Kidney glomerular epithelial cell (primary cell): Measurements from ENCODE around the gene ARL8B.
"Not testable (repeated sequence)": the region's sequence is repeated elsewhere in the genome, so short reads cannot be mapped to it uniquely, and the experiment has no call there.

Experiments used
- DNase-seq: peaks from one replicate; lab custom pipeline; 2025; lab: John Stamatoyannopoulos, UW

ARL8B gene

DNA sequence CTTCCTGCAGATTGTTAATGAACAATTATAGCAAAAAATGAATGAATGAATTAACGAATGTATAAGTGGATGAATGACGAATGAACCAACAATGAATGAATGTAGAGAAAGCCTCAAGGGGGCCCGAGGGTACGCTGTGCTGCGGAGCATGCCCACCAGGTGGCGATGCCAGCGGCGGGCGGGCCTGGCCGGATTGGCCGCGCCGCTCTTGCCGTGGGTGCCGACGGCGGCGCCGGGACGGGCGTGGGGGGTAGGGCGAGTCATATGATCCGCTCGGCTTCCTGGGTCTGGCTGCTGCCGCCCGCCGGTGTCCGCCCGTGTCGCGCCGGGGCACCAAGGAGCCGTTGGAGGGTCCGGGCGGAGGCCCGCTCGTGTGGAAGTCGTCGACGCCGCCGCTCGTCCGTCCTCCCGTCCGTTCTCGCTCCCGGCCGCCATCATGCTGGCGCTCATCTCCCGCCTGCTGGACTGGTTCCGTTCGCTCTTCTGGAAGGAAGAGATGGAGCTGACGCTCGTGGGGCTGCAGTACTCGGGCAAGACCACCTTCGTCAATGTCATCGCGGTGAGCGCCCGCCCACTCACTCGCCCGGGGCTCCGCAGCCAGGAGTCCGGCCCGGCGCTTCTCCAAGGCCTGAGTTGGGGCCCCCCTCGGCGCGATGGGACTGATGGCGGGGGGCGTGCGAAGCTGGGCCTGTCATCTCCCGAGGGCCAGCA, at the start of gene ARL8B:
Gene ARL8B, plus strand, starts transcription at position 263 of the 711 bp plus-strand sequence. Its CDS starts 174 bp downstream, at position 437.
- peak; percentile 83 for DNase-seq

DNA sequence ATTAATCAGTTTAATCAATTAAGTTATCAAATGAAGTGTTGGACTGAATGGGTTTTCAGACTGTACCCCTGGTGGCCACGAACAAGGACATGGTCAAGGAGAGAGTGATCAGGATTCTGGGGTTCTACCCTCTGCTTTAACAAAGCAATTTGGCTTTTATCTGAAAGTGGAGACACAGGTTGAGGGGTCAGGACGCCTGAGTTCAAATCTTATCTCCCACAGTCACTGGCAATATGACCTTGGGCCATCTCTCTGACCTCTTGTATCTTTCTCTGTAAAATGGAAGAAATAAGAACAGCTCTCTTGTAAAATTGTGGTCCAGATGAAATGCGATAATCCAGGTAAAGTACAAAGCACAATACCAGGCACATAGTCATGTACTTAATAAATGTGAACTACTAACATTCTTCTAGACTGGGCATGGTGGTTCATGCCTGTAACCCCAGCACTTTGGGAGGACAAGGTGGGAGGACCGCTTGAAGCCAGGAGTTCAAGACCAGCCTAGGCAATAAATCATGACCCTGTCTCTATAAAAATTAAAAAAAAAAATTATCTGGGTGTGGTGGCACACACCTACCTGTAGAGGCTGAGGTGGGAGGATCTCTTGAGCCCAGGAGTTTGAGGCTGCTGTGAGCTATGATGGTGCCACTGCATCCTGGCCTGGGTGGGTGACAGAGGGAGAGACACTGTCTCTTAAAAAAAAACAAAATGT, 48.6 kb upstream of the ARL8B start:
- DNase-seq = no peak

DNA sequence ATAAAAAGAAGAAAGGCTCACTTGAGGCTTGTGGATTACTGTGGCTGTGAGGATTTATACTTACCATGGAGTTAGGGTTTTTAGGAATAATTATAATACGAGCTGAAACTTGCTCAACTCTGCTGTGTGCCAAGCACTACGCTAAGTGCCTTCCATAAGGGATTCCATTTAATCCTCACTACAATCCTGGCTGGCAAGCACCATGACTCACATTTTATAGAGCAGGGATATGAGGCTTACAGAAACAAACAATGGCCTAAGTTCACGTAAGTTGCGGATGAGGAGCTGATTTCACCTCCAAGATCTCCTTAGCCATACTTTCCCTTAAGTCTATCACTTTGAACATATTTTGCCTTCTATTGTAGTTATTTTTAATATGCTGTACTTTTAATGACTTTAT, 43.9 kb upstream of the ARL8B start:
- DNase-seq = no peak

DNA sequence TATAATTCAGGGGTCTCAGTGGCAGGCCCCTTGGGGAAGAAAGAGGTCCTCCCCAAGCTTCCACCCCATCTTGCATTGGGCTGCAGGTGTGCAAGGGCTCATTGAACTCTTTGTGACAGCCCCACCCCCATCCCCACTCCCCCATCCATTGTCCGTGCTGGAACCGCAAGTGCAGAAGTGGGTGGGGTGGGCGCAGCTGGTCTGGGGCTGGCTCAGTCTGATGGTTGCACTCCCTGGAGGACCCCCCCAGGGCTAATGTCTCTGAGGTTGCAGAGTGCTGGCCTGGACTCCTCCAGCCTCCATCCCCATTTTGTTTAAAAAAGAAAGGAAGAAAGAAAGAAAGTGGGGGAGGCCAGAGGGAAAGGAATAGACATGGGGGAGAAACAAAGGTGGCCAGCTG, 42.3 kb upstream of the ARL8B start:
- DNase-seq = no peak

DNA sequence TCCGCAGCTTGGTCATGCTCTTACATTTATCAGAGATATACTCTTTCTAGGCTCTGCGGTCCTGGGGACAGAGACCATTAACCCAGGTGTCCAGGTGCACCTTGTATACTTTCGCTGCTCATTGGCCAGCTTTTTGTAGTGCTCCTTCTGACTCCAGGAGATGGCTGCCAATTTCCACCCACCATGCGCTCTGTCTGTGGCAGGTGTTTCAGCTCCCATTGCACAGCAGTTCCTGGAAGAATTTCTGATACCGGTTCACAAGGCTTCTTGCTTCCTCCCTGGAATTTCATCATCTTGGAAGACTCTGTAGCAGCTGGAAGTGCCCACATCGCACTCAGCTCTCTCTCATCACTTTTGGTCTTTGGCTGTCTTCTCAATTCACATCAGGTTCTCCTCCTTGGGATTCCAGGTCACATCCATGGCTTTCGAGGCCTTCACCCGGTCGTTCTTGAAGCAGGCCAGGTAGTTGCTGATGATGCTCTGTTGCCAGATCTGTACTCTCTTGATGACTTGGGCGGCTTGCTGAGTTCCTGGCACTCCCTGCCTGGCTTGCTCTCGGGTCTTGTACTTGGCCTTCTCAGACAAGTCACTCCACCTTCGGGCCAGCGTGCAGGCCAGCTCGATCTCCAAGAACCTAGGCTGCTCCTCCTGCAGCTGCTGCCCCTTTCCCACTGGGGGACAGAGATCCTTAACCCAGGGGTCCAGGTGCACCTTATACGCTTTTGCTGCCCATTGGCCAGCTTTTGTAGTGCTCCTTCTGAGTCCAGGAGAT, 41.1 kb upstream of the ARL8B start:
- no peak for DNase-seq

DNA sequence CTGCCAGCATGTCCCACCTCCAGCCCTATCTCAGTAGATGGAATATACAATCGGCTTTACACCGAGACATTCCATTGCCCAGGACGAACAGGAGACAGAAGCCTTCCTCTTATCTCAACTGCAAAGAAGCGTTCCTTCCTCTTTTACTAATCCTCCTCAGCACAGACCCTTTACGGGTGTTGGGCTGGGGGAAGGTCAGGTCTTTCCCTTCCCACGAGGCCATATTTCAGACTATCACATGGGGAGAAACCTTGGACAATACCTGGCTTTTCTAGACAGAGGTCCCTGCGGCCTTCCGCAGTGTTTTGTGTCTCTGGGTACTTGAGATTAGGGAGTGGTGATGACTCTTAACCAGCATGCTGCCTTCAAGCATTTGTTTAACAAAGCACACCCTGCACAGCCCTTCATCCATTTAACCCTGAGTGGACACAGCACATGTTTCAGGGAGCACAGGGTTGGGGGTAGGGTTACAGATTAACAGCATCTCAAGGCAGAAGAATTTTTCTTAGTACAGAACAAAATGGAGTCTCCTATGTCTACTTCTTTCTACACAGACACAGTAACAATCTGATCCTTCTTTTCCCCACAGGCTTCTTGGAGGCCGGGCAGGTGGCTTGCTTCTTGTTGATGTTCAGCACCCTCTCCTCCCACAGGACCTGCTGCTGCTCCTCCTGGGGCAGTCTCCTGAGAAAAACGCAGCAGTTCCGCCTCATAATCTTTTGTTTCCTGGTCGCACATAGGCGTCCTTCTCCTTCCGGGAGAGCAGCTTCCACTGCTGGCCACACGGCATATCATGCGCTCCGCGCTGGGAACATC, 39.9 kb upstream of the ARL8B start:
- not testable (repeated sequence) for DNase-seq

DNA sequence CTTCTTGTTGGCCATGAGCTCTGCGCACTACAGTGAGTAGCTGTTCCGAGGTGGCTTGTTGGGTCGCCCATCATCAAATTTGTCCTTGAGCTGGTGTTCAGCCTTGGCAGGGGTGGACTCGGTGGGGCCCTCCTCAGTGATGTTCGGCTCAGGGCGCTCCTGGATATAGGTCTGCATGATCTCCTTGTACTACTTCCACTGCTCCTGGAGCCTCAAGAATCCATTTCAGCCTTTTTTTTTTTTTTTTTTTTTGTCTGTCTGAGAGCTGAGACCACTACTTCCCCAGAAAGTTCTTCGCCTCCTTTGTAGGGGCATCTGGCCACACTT, 39.3 kb upstream of the ARL8B start:
- no peak for DNase-seq

DNA sequence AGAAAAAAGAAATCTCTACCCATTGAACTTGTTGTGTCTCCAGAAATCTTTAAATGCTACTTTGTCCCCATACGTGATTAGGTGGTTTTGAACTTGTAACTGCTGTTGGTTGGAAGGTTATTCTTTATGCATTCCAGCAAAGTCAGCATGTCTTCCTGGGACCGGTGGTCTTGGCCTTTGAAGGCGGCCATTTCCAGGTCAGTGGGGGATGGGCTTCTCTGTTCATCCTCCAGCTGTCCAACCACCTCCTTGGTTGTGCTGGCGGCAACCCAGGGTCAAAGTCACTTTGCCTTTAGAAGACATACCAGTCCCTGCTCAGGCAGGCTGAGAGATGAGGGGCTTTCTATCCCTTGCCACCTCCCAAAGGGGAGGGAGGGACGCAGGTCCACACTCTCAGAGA, 37.9 kb upstream of the ARL8B start:
- no peak for DNase-seq

DNA sequence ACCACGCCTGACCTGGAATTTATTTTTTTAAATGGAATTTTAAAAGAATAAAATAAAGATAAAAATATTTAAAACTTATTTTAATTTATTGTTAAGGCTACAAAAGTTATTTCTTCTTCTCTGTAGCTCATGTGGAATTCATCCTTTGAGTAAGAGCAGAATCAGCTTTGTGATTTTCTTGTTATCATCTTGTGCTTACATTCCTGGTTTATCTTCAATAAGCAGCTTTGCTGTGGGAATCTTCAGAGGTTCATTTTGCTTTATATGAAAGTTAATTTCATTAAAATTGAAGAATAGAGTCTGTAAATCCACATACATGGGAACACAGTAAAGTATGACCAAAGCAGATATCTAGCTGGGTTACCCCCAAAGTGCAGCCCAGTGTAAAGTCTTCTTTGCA, 35.4 kb upstream of the ARL8B start:
- DNase-seq = no peak

DNA sequence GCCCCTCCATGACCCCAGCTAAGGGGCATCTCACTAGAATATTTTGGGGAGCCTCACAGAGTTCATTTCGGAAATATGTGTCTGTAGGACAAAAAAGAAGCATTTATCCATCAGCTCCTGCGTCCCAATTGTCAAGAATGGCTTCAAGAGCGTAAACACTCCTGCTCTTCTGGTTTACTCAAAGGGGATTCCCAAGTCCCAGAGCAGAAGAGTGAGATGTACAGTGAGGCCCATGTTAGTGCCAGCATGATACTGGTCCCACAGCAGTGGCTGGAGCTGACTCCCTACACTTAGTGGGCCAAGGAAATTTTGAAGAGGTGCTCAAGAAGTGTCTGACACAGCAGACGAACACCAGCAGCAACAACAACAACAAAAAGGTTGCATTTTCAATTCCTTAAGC, 34.9 kb upstream of the ARL8B start:
- no peak for DNase-seq

DNA sequence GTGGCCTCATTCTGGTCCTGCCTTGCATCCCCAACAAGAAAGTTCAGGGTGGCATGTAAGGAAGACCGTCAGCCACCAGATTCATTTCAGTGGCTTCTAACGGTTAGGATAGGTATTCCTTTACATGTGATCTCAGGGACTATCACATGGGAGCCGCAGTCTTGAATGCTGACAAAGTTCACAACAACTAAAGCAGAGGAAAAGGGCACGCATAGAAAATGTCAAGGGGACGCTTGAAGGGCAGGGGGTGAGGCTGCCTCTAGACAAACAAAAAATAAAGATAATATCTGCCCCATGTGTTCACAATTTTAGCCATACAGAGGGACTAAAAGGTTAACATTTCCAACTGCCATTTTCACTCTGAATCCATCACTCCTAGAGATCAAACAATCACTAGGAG, 31.9 kb upstream of the ARL8B start:
- DNase-seq = no peak

DNA sequence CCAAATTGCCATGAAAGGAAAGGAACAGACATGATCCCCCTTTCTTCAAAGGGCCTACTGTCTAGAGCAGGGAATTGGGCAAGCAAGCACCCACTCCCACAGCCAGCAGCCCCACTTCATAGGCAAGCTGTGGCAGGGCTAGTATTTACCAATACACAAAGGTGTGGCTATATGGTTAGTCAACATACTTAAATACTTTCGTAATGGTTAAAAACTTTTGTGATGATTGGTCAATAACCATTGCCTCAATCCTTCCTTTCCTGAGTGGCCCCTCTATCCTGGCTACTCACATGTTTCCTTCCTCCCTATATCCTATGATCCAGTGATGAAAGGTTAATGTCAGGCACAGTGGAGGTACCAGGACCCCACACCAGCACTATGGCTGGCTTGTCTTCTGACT, 30.1 kb upstream of the ARL8B start:
- DNase-seq = no peak

DNA sequence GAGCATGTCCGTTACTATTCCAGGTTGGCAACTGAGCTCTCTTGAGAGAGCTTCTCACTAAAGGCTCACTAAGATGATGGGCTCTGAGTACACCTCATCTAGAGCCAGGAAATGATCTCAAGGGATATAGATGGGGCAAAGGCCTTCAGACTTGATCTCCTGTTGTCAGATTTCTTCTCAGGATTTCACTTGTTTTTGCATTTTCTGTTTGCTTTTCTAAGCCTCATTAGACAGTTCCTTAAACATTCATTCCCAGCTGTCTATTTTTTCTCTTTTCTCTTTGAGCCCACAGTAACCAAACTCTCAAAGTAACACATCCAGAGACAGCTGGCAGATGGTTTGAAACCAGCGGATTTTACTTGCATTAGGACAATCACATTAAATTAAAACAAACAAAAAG, 28.4 kb upstream of the ARL8B start:
- DNase-seq = no peak

DNA sequence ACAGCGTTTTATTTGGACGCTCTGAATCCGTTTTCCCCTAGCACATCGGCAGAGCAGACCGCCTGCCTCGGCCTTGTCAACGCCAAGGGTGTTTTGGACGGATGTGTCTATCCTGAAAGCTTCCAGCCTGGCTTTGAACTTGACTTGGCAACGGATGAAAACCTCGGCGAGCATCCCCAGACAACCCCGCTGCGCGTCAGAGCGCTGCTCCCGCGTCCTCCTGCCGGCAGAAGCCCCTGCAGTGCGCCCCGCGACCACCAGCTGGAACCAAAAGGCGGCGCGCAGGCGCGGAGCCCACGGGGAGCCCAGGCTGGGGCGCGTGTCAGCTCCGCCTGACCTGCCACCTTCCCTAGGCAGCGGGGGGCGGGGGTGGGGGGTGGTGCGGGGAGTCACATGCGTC, 26.2 kb upstream of the ARL8B start:
- no peak for DNase-seq

DNA sequence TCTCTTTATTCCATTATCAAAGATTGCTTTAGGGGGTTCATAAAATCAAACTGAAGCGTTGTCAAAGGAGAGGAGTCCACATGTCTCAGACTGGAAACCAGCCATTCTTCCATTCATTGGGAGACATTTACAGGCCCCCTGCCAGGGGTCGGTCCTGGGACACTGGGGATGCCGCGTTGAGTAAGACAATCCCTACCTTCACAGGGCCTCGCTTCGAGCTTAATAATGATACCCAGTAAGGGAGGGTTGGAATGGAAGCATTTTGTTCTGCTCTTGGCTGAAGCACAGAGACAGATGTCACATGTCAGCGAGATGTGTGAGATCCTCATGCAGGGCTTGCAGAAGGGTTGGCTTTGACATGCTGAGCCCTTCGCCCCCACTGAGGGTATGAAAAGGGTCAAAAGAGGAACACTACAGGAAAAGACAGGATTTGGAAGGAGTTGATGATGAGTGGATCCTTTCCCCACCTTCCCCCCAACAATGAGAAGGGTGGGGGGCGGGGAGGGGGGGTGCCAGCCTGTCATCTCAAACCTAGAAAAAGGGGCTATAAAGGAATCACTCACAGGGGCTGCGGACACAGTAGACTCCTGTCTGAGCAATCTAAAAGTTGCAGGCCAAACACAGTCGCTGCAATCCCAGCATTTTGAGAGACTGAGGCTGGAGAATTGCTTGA, 25.6 kb upstream of the ARL8B start:
- no peak for DNase-seq

DNA sequence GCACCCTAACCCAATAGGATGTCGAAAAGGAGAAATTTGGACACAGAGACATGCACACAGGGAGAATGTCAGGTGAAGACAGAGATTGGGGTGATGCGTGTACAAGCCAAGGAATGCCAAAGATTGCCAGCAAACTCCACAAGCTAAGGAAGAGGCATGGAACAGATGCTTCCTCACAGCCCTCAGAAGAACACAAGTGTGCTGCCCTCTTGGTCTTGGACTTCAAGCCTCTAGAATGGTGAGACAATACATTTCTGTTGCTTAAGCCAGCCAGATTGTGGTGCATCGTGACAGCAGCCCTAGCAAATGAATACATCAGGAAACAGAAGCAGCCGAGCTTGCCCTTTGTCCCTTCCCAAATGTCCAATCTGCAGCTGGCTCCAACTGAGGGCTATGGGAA, 23.7 kb upstream of the ARL8B start:
- no peak for DNase-seq

DNA sequence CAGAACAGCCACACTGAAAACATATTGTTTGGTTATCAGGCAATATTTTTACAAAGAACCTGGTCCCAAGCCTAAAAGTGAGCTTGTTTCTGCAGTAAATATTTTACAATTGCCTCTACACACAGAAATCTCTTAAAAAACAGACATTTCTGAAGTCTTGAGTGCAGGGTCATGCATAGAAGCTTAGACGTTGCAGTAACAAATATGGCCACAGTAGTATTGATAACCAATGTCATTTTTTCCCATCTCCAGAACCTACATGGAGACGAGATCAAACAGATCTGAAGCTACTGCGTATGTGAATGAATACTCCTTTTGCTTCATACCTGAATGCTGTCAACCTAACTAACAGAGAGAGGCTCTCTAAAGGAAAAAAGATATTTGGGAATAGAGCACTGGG, 19.6 kb upstream of the ARL8B start:
- DNase-seq = no peak

DNA sequence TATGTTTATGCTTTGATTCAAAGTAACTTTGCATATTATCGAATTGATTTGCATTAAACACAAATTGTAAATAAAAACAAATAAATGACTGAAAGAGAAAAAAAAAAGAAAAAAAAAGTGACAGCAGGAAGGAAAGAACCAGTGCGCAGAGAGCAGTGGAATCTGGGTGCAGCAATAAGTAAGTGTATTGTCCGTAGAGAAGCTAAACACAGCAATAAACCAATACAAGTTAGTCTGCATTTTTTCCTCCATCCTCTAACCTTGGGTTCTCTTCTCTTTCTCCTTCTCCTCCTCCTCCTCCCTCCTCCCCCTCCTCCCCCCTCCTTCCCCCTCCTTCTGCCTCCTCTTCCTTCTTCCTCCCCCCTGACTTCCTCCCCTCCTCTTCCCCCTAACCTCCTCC, 18.3 kb upstream of the ARL8B start:
- DNase-seq = no peak

DNA sequence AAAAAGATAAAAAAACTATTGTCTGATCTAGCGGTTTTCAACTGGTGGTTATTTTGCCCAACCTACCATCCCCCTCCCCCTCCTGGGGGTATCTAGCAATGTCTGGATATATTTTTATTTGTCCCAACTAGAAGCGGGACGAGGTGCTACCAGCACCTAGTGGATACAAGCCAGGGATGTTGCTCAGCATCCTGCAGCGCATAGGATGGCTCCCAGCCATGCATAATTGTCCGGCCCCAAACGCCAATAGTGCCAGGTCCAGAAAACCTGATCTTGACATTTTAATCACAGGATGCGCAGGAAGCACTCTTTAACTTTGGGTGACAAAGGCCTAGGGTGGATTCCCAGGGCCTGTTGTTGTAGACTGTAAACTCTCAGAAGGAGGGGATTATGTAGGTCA, 17.0 kb upstream of the ARL8B start:
- no peak for DNase-seq

DNA sequence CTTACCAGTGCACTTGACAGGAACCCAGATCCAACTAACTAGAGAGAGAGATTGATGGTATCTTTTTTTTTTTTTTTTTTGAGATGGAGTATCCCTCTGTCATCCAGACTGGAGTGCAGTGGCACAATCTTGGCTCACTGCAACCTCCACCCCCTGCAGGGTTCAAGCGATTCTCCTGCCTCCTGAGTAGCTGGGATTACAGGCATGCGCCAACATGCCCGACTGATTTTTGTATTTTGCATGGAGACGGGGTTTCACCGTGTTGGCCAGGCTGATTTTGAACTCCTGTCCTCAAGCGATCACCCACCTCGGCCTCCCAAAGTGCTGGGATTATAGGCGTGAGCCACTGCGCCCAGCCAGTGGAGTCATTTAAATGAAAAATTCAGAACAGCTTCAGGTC, 15.7 kb upstream of the ARL8B start:
- DNase-seq = not testable (repeated sequence)

DNA sequence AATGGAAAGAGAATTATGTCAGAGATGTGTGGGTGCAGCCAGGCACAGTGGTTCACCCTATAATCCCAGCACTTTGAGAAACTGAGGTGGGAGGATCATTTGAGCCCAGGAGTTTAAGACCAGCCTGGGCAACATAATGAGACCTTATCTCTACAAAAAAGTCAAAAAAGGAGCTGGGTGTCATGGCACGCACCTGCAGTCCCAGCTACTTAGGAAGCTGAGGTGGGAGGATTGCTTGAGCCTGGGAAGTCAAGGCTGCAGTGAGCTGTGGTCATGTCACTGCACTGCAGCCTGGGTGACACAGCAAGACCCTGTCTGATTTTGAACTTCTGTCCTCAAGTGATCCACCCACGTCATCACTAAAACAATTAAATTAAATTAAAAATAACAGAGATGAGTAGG, 15.2 kb upstream of the ARL8B start:
- DNase-seq = not testable (repeated sequence)

DNA sequence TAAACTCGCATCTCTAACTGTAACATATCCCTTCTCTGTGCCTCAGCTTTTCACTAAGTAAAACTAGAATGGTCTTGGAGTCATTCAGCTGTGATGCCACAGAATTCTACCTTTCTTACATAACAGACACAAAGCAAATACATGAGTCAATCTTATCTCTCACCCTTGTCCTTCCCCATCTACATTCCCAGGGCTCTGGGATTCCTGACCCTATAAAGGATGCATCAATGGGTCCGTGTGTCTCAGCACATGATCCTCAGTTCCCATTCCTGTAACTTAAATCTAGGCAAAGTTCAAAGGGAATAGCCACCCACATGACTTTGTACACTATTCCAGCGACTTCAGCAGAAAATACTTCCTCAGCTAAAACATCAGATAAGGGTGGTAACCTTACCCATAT, 11.8 kb upstream of the ARL8B start:
- DNase-seq = no peak
